Astrocyte (in vitro differentiated cells and primary cell): ENCODE measurements around the gene TMEM183A. TPM values are rescaled to one million over a fixed set of nuclear protein-coding genes. Genes with fewer than 3 reads are reported as not detected.

Source experiments
- DNase-seq: peaks from one replicate; pipeline ENCODE4 v3.0.0-alpha.2; 2010; ENCODE audit warnings: low read depth
- FAIRE-seq: peaks from 2 replicates; lab custom pipeline; 2011; peaks lifted over from hg19 to GRCh38; lab: Jason Lieb, UNC
- H2AFZ ChIP-seq: 2 replicates; pipeline ENCODE4 v1.6.0; 2012; ENCODE audit warnings: low read depth, low read length, inconsistent platforms
- H3K27ac ChIP-seq: 2 replicates; pipeline ENCODE4 v1.5.1; 2011; ENCODE audit warnings: low read depth, low read length, inconsistent platforms
- H3K27me3 ChIP-seq: 2 replicates; pipeline ENCODE4 v1.6.0; 2011; ENCODE audit warnings: low read length, inconsistent platforms; ENCODE audit not compliant: insufficient read depth
- H3K36me3 ChIP-seq: 2 replicates; pipeline ENCODE4 v1.5.1; 2011; ENCODE audit warnings: low read length, inconsistent platforms; ENCODE audit not compliant: insufficient read depth
- H3K4me1 ChIP-seq: 2 replicates; pipeline ENCODE4 v1.5.1; 2011; ENCODE audit warnings: low read length, inconsistent platforms; ENCODE audit not compliant: insufficient read depth
- H3K4me2 ChIP-seq: 2 replicates; pipeline ENCODE4 v1.6.0; 2012; ENCODE audit warnings: low read length, inconsistent platforms
- H3K4me3 ChIP-seq: 2 replicates; pipeline ENCODE4 v1.5.1; 2011; ENCODE audit warnings: low read depth, mild to moderate bottlenecking, low read length, inconsistent platforms; ENCODE audit not compliant: insufficient read depth
- H3K79me2 ChIP-seq: 2 replicates; pipeline ENCODE4 v1.6.0; 2012; ENCODE audit warnings: mild to moderate bottlenecking, low read length, inconsistent platforms; ENCODE audit not compliant: insufficient read depth
- H3K9ac ChIP-seq: 2 replicates; pipeline ENCODE4 v1.6.0; 2012; ENCODE audit warnings: mild to moderate bottlenecking, low read length, inconsistent platforms
- H3K9me3 ChIP-seq: 2 replicates; pipeline ENCODE4 v1.5.1; 2012; ENCODE audit warnings: low read depth, mild to moderate bottlenecking, low read length, inconsistent platforms; ENCODE audit not compliant: insufficient read depth
- H4K20me1 ChIP-seq: 2 replicates; pipeline ENCODE4 v1.6.0; 2012; ENCODE audit warnings: low read length, inconsistent platforms; ENCODE audit not compliant: insufficient read depth
- H3K27ac Mint-ChIP-seq: one replicate; pipeline ENCODE4 v1.8.0; 2021; ENCODE audit warnings: mild to moderate bottlenecking, mixed read lengths; ENCODE audit not compliant: unreplicated experiment
- H3K27me3 Mint-ChIP-seq: one replicate; pipeline ENCODE4 v1.8.0; 2021; ENCODE audit warnings: low read depth, mixed read lengths; ENCODE audit not compliant: unreplicated experiment
- H3K36me3 Mint-ChIP-seq: one replicate; pipeline ENCODE4 v1.8.0; 2021; ENCODE audit warnings: low read depth, mixed read lengths; ENCODE audit not compliant: unreplicated experiment
- H3K4me1 Mint-ChIP-seq: one replicate; pipeline ENCODE4 v1.8.0; 2021; ENCODE audit warnings: low read depth, mixed read lengths; ENCODE audit not compliant: unreplicated experiment
- H3K4me3 Mint-ChIP-seq: one replicate; pipeline ENCODE4 v1.8.0; 2021; ENCODE audit warnings: mild to moderate bottlenecking, moderate library complexity, mixed read lengths; ENCODE audit not compliant: unreplicated experiment
- H3K9me3 Mint-ChIP-seq: one replicate; pipeline ENCODE4 v1.8.0; 2021; ENCODE audit warnings: mild to moderate bottlenecking, mixed read lengths; ENCODE audit not compliant: unreplicated experiment
- EZH2 ChIP-seq: IDR thresholded peaks from 2 replicates; pipeline ENCODE4 v1.6.1; 2012; ENCODE audit warnings: mild to moderate bottlenecking, low read length, inconsistent platforms; ENCODE audit not compliant: insufficient read depth
- total RNA-seq: library from RNA; stranded (reverse); gene quantifications from 2 replicates; pipeline ENCODE4 v1.2.1, GENCODE V29; 2021
- TF ChIP-seq, protein P1 (sequence below): IDR thresholded peaks from 2 replicates; pipeline ENCODE4 v1.5.1; 2011; ENCODE audit warnings: low read depth, mild to moderate bottlenecking, inconsistent platforms, low read length, moderate library complexity; ENCODE audit not compliant: insufficient read depth

Gene TMEM183A
- total RNA-seq, 1 donor from 2014 or later, result 68.6 TPM

DNA sequence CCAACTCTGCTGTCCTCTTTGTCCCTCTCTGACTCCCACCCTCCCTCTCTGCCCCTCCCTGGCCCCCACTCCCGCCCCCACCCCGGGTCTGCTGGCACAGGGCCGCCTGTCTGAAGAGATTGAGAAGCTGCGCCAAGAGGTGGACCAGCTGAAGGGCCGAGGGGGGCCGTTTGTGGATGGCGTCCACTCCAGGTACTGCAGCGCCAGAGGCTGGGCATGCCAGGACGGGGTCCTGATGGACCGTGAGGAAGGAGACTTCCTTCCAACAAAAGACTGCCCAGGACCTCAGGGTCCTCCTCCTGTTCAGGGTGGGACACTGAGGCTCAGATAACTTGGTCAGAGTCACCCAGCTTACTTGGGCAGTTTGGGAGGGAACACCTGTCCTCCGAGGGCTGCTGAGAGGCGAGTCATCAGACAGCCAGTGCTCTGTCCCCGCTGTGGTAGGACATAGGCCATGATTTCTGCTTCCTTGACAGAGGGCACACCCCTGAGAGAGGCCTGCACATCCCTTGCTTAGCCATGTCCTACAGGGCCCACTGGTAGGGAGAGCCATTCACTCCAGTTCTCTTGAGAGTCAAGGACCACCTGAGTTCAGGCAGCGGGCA is 42.5 kb downstream of the TMEM183A start:
- Histone ChIP-seq H3K4me2 (no peak overlapping the region), H4K20me1 (no peaks in the 10 kb centered on the region), H3K79me2 (no peaks in the 10 kb centered on the region), H3K27me3 (peaks cover 9% of the 10 kb centered on the region), H3K9me3 (no peaks in the 10 kb centered on the region), H3K9ac (no peak overlapping the region), H3K4me3 (no peak overlapping the region), H2AFZ (no peak overlapping the region), H3K36me3 (no peaks in the 10 kb centered on the region), H3K4me1 (peaks cover 12% of the 10 kb centered on the region), H3K27ac (no peak overlapping the region)
- H3K9me3 Mint-ChIP-seq, result no peaks in the 10 kb centered on the region
- H3K27me3 Mint-ChIP-seq, result peaks cover 33% of the 10 kb centered on the region
- H3K27ac Mint-ChIP-seq, result no peak overlapping the region
- no peak for DNase-seq
- peaks cover 30% of the 10 kb centered on the region for H3K36me3 Mint-ChIP-seq
- TF ChIP-seq EZH2, result no peak
- TF ChIP-seq, protein P1, sequence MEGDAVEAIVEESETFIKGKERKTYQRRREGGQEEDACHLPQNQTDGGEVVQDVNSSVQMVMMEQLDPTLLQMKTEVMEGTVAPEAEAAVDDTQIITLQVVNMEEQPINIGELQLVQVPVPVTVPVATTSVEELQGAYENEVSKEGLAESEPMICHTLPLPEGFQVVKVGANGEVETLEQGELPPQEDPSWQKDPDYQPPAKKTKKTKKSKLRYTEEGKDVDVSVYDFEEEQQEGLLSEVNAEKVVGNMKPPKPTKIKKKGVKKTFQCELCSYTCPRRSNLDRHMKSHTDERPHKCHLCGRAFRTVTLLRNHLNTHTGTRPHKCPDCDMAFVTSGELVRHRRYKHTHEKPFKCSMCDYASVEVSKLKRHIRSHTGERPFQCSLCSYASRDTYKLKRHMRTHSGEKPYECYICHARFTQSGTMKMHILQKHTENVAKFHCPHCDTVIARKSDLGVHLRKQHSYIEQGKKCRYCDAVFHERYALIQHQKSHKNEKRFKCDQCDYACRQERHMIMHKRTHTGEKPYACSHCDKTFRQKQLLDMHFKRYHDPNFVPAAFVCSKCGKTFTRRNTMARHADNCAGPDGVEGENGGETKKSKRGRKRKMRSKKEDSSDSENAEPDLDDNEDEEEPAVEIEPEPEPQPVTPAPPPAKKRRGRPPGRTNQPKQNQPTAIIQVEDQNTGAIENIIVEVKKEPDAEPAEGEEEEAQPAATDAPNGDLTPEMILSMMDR, result no peak
- FAIRE-seq, result no peak
- no peak overlapping the region for H3K4me3 Mint-ChIP-seq
- peaks cover 18% of the 10 kb centered on the region for H3K4me1 Mint-ChIP-seq

GRCh38 chr1:203050826-203051225 is 43.7 kb downstream of the TMEM183A start:
- Histone ChIP-seq H3K4me1 (peaks cover 12% of the 10 kb centered on the region), H3K27ac (no peak overlapping the region), H2AFZ (no peak overlapping the region), H3K27me3 (peaks cover 12% of the 10 kb centered on the region), H3K9me3 (no peaks in the 10 kb centered on the region), H3K36me3 (no peaks in the 10 kb centered on the region), H3K9ac (no peak overlapping the region), H4K20me1 (no peaks in the 10 kb centered on the region), H3K4me3 (no peak overlapping the region), H3K79me2 (no peaks in the 10 kb centered on the region), H3K4me2 (no peak overlapping the region)
- Mint-ChIP-seq H3K9me3 (no peaks in the 10 kb centered on the region), H3K36me3 (peaks cover 28% of the 10 kb centered on the region), H3K27me3 (peaks cover 31% of the 10 kb centered on the region), H3K27ac (no peak overlapping the region), H3K4me1 (peaks cover 16% of the 10 kb centered on the region), H3K4me3 (no peak overlapping the region)
- FAIRE-seq (no peak), DNase-seq (no peak)
- TF ChIP-seq, protein P1, result no peak
- TF ChIP-seq EZH2, result no peak

DNA sequence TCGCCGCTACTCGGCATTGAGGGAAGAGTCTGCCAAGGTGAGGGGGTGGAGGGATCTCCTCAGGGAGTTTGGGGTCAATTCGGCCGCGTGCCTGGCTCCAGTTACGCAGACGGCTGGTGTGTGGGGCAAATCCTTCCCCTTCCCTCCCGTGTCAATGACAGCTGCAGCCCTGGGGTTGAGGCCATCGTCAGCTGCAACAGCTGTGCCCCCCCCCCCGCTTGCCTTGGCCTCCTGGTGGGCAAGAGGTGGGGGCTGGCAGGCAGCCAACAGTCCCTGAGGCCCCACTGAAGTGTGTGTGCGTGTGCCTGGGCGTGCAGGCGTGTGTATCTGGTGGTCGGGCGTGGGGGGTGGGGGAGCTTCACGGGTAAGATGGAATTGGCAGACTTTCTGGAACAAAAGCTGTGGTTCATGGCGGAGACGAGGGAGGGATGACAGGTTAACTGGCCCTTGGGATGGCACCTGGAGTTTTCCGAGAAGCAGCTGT is 44.7 kb downstream of the TMEM183A start:
- H3K27ac ChIP-seq, result no peak overlapping the region
- no peak overlapping the region for H3K27ac Mint-ChIP-seq
- peaks cover 10% of the 10 kb centered on the region for H3K4me1 Mint-ChIP-seq
- peaks cover 7% of the 10 kb centered on the region for H3K4me1 ChIP-seq
- no peak overlapping the region for H3K9ac ChIP-seq
- FAIRE-seq (no peak), DNase-seq (no peak)
- H3K4me2 ChIP-seq, result no peak overlapping the region
- H3K36me3 ChIP-seq, result no peaks in the 10 kb centered on the region
- no peak overlapping the region for H3K4me3 Mint-ChIP-seq
- H3K9me3 Mint-ChIP-seq, result no peaks in the 10 kb centered on the region
- H2AFZ ChIP-seq, result no peak overlapping the region
- H3K27me3 ChIP-seq, result peaks cover 12% of the 10 kb centered on the region
- no peak overlapping the region for H3K4me3 ChIP-seq
- peaks cover 27% of the 10 kb centered on the region for H3K36me3 Mint-ChIP-seq
- no peaks in the 10 kb centered on the region for H4K20me1 ChIP-seq
- no peaks in the 10 kb centered on the region for H3K79me2 ChIP-seq
- no peaks in the 10 kb centered on the region for H3K9me3 ChIP-seq
- TF ChIP-seq EZH2, result no peak
- TF ChIP-seq, protein P1, result no peak
- H3K27me3 Mint-ChIP-seq, result peaks cover 37% of the 10 kb centered on the region
